Measurements from ENCODE around the gene FAM50A. TPM values are rescaled to one million over a fixed set of nuclear protein-coding genes. Genes with fewer than 3 reads are reported as not detected.

Gene FAM50A
- total RNA-seq, 4 donors from 2014 or later: 39.9 to 130 (median 52.0) TPM

DNA sequence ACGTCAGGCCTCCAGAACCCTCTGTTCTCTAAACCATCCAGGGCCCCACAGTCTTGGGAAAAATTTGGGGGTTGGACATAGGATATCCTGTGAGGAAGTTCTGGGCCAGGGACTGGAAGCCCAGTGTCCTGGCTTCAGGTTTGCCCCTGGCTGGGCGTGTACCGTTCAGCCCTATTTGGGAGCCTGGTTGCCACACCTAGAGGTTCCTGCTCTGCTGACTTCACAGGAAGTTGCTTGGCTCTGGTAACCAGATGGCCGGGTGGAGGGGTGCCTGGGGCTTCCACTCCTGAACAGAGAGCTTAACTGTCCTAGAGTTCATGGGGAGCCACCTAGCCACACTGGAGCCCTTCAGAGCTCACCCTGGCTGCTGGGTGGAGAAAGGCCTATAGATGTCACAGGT is 31.5 kb upstream of the FAM50A start:
- Histone ChIP-seq H3K4me1 (peaks cover 0 to 23% (median 8%) of the 10 kb centered on the region in 4 donors), H3K36me3 (no peaks in the 10 kb centered on the region), H3K27ac (peak overlapping the region; percentile 91 to 98 (median 96)), H3K27me3 (no peaks in the 10 kb centered on the region), H3K4me3 (peak overlapping the region in 3 of 4 donors; percentile 61 to 95 (median 86)), H3K9me3 (no peaks in the 10 kb centered on the region)
- TF ChIP-seq, protein P1, sequence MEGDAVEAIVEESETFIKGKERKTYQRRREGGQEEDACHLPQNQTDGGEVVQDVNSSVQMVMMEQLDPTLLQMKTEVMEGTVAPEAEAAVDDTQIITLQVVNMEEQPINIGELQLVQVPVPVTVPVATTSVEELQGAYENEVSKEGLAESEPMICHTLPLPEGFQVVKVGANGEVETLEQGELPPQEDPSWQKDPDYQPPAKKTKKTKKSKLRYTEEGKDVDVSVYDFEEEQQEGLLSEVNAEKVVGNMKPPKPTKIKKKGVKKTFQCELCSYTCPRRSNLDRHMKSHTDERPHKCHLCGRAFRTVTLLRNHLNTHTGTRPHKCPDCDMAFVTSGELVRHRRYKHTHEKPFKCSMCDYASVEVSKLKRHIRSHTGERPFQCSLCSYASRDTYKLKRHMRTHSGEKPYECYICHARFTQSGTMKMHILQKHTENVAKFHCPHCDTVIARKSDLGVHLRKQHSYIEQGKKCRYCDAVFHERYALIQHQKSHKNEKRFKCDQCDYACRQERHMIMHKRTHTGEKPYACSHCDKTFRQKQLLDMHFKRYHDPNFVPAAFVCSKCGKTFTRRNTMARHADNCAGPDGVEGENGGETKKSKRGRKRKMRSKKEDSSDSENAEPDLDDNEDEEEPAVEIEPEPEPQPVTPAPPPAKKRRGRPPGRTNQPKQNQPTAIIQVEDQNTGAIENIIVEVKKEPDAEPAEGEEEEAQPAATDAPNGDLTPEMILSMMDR (IDR thresholded peaks at IDR 0.05): no peak
- TF ChIP-seq POLR2A (IDR thresholded peaks at IDR 0.05) (no peak), POLR2AphosphoS5 (IDR thresholded peaks at IDR 0.05) (no peak), EP300 (IDR thresholded peaks at IDR 0.05; ENCODE audit: low read depth) (no peak)
- in situ Hi-C loops (cut with MboI; ENCODE audit: low pct_ligation_motif_present in 1 of 4, low pct_unique_long_range_greater_than_20kb in 1 of 4, low sequenced_read_pairs in 3 of 4) (loop anchor here in 3 of 4 donors (25.0 kb wide), 1 partner anchor 125 kb away; the partner anchor contains the start of genes G6PD (in 3 of the 3) and IKBKG (in 3 of the 3)), intact Hi-C loops (cut with DNase I; ENCODE audit: low total_unique reads) (no loop called here)
- peak; percentile 54 for DNase-seq
- 52% methylated on average over 4 of the region's 4 CpGs; no CpG with 5 or more reads in 1 of the 2 donors for WGBS, 2 donors (ENCODE audit: low coverage in 1 of 2)

DNA sequence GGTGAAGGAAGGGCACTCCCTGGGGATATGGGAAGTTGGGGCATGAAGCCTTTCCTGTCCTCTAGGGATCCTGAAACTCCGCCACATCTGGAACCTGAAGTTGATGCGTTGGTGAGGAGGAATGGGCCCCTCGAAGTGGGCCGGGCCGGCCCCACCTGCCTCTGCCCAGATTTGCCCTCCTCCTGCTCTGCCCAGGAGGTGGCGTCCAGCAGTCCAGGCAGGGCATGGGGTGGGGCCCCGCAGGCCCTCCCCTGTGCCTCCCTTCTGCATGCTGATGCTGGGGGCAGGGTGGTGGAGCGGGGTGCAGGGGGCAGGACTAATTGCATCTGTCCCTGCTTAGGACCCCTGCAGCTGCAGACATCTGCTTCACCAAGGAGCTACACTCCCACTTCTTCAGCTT is 30.8 kb upstream of the FAM50A start:
- Histone ChIP-seq H3K4me1 (peaks cover 0 to 23% (median 8%) of the 10 kb centered on the region in 4 donors), H3K9me3 (no peaks in the 10 kb centered on the region), H3K27me3 (no peaks in the 10 kb centered on the region), H3K4me3 (no peak overlapping the region), H3K36me3 (no peaks in the 10 kb centered on the region), H3K27ac (peak overlapping the region; percentile 91 to 98 (median 96))
- WGBS, 2 donors (ENCODE audit: low coverage in 1 of 2): 69% methylated on average over 7 of the region's 8 CpGs; no CpG with 5 or more reads in 1 of the 2 donors
- no peak for DNase-seq
- TF ChIP-seq POLR2AphosphoS5 (IDR thresholded peaks at IDR 0.05) (no peak), EP300 (IDR thresholded peaks at IDR 0.05; ENCODE audit: low read depth) (no peak), POLR2A (IDR thresholded peaks at IDR 0.05) (no peak)
- TF ChIP-seq, protein P1 (IDR thresholded peaks at IDR 0.05): no peak
- intact Hi-C loops (cut with DNase I; ENCODE audit: low total_unique reads) (no loop called here), in situ Hi-C loops (cut with MboI; ENCODE audit: low pct_ligation_motif_present in 1 of 4, low pct_unique_long_range_greater_than_20kb in 1 of 4, low sequenced_read_pairs in 3 of 4) (loop anchor here in 3 of 4 donors (25.0 kb wide), 1 partner anchor 124 kb away; the partner anchor contains the start of genes G6PD (in 3 of the 3) and IKBKG (in 3 of the 3))

DNA sequence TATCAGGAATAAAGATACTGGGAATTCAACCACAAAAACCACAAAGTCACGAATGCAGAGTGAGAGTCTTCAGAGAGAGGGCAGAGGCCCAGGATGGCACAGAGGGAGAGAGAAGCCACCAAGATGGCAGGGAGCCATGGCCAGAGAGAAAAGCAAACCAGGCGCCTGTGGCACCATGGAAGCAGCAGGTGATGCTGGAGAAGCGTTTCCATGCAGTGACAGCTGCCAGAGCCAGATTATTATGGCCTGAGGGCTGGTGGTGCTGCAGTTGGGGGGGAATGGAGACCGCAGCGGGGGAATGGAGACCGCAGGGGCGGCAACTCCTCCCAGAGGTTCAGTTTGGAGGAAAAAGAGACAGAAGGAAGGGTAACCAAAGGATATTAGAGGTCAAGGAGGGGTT is 26.8 kb upstream of the FAM50A start:
- WGBS, 2 donors (ENCODE audit: low coverage in 1 of 2): 72% methylated on average over 7 of the region's 7 CpGs; no CpG with 5 or more reads in 1 of the 2 donors
- no peaks in the 10 kb centered on the region for H3K36me3 ChIP-seq
- H3K9me3 ChIP-seq: no peaks in the 10 kb centered on the region
- no peak for DNase-seq
- in situ Hi-C loops (cut with MboI; ENCODE audit: low pct_ligation_motif_present in 1 of 4, low pct_unique_long_range_greater_than_20kb in 1 of 4, low sequenced_read_pairs in 3 of 4): loop anchor here in 3 of 4 donors (25.0 kb wide), 1 partner anchor 120 kb away; the partner anchor contains the start of genes G6PD (in 3 of the 3) and IKBKG (in 3 of the 3)
- intact Hi-C loops (cut with DNase I; ENCODE audit: low total_unique reads): no loop called here
- peaks cover 0 to 8% (median 6%) of the 10 kb centered on the region in 4 donors for H3K4me1 ChIP-seq
- no peaks in the 10 kb centered on the region for H3K27me3 ChIP-seq
- TF ChIP-seq, protein P1 (IDR thresholded peaks at IDR 0.05): no peak
- TF ChIP-seq POLR2A (IDR thresholded peaks at IDR 0.05) (no peak), EP300 (IDR thresholded peaks at IDR 0.05; ENCODE audit: low read depth) (no peak), POLR2AphosphoS5 (IDR thresholded peaks at IDR 0.05) (no peak)
- H3K4me3 ChIP-seq: no peak overlapping the region
- H3K27ac ChIP-seq: no peak overlapping the region

GRCh38 chrX:154419189-154419588 is 24.8 kb upstream of the FAM50A start:
- Histone ChIP-seq H3K4me1 (no peaks in the 10 kb centered on the region), H3K27ac (no peak overlapping the region), H3K36me3 (no peaks in the 10 kb centered on the region), H3K9me3 (no peaks in the 10 kb centered on the region), H3K4me3 (no peak overlapping the region), H3K27me3 (no peaks in the 10 kb centered on the region)
- intact Hi-C loops (cut with DNase I; ENCODE audit: low total_unique reads) (no loop called here), in situ Hi-C loops (cut with MboI; ENCODE audit: low pct_ligation_motif_present in 1 of 4, low pct_unique_long_range_greater_than_20kb in 1 of 4, low sequenced_read_pairs in 3 of 4) (loop anchor here in 3 of 4 donors (25.0 kb wide), 1 partner anchor 118 kb away; the partner anchor contains the start of genes G6PD (in 3 of the 3) and IKBKG (in 3 of the 3))
- TF ChIP-seq EP300 (IDR thresholded peaks at IDR 0.05; ENCODE audit: low read depth) (no peak), POLR2AphosphoS5 (IDR thresholded peaks at IDR 0.05) (no peak), POLR2A (IDR thresholded peaks at IDR 0.05) (no peak)
- TF ChIP-seq, protein P1 (IDR thresholded peaks at IDR 0.05): no peak
- 60 to 84% methylated on average over 1 to 8 of the region's 8 CpGs for WGBS, 2 donors (ENCODE audit: low coverage in 1 of 2)
- DNase-seq: no peak
